HG03060 (cell line): ENCODE measurements around the gene DOCK1.

Source experiments
- ATAC-seq: cut with Tn5 transposase; IDR thresholded peaks from one replicate; pipeline ENCODE4 v1.9.1; 2021; ENCODE audit warnings: low read depth, moderate number of reproducible peaks; ENCODE audit not compliant: unreplicated experiment

The DOCK1 gene

GRCh38 chr10:127067542-127068194, 162.4 kb downstream of the DOCK1 start:
- ATAC-seq: no peak

GRCh38 chr10:127068485-127068884, 163.3 kb downstream of the DOCK1 start:
- ATAC-seq: no peak

DNA sequence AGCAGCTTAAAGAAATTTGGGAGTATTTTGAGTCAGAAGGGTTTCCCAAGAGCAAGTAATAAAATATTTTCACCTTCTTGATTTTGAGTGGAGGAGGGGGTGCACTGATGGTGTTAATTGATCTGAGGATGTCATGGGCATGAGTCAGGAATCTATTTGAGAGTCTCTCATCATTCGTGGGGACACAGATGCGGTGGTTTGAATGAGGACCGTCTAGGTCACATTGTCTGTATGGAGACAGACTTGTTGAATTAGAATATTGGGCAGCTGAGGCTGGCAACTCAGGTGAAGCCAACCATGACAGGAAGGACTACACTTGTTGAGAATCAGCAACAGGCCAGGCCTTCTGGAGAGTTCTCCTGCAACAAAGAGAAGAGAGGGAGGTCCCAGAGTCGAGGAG, 164.2 kb downstream of the DOCK1 start:
- no peak for ATAC-seq

GRCh38 chr10:127071126-127071525, 165.9 kb downstream of the DOCK1 start:
- ATAC-seq: no peak

DNA sequence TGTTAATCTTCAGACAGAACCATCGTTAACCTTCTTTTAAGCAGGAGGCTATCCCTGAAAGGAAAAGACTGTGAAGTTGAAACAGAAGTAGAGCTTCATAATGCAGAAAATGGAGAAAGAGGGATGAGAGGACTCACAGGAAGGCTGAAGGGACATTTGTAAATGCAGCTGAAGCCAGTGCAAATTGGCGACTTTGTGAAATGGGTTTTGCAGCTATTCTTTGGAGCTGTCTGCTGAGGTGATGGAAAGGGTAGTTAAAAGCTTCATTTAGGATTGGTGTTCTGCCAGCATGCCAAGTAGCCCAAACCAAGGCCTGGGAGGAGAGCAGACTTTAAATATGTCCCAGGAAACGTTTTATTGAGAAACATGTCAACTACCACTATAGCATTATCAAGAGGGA, 168.4 kb downstream of the DOCK1 start:
- ATAC-seq: no peak

GRCh38 chr10:127079392-127079791, 174.2 kb downstream of the DOCK1 start:
- ATAC-seq: no peak

DNA sequence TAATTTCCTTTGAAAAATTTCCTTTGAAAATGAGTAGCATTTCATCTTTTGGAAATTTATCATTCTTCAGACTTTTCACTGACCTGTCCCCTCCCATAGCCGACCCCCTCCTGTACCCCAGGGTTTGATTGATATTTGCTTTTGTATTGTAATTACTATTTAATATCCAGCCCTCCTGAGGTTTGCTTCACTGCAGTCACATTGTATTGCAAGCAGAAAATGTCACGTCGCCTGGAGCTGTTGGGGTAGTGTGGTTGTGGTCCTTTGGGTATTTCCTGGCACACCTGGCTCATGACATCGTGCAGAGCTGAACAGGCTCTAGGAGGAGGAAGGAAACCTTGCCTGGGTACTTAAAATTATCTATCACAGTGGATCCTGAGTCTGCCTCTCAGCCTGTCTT, 175.1 kb downstream of the DOCK1 start:
- ATAC-seq: no peak

- no peak for ATAC-seq
Observed at GRCh38 chr10:127081851-127082345, 176.7 kb downstream of the DOCK1 start.

- ATAC-seq: no peak
Observed at GRCh38 chr10:127082651-127083050, 177.4 kb downstream of the DOCK1 start.

DNA sequence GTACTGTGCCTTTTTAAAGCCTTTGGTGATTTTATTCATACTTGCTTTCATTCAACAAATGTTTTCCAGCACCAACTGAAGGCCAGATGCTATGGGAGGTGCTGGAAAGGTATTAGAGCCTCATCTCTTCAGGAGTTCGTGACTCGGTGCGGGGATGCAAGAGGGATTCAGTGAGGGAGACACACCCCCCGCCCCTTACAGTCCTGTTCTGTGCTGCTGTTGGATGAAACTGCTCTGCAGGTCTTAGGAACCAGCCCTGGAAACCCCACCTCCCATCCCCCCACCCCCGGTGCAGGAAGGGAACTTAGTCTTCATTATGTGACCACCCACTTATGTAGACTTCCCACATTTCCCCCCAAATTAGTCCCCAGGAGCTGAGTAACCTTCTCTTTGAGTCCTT, 180.7 kb downstream of the DOCK1 start:
- ATAC-seq: no peak

DNA sequence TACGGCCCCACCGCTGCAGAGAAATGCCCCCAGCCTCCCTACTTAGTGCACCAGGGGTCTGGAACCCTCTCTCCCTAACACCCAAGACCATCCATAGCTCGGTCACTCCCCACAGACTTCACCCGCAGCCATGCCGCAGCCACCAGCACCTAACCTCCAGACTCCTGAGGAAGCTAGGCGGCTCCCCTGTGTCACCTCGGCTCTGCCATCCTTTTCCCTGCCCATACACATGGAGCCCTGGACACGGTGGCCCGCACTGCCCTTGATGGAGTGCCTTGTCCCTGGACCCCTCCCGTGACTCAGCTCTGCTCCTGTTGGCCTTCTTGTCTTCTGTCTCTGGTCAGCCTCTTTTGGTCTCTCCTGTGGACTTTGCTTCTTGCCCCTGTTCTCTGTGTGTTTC, 183.7 kb downstream of the DOCK1 start:
- ATAC-seq: no peak

- ATAC-seq: no peak
Observed at GRCh38 chr10:127089446-127089845, 184.2 kb downstream of the DOCK1 start.

DNA sequence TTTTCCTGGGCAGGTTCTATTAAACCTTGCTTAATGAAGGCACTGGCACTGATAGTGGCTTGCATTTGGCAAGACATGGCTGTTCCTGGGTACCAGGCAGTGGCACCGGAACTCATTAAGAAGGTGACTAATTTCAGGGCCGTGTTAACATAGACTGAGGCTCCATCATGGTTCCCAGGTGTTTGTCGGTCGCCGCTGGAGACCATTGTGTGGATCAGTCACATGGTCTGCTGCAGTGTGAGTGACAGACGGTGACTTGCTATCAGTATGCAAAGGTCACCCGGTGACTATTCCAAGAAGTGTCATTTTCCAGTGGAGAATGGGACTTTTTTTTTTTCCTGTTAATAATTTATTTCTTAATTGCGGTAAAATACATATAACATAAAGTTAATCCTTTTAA, 184.9 kb downstream of the DOCK1 start:
- no peak for ATAC-seq

GRCh38 chr10:127091354-127091753, 186.1 kb downstream of the DOCK1 start:
- no peak for ATAC-seq

- no peak for ATAC-seq
Observed at GRCh38 chr10:127092916-127093315, 187.7 kb downstream of the DOCK1 start.

- ATAC-seq: no peak
Observed at GRCh38 chr10:127094984-127095383, 189.8 kb downstream of the DOCK1 start.

DNA sequence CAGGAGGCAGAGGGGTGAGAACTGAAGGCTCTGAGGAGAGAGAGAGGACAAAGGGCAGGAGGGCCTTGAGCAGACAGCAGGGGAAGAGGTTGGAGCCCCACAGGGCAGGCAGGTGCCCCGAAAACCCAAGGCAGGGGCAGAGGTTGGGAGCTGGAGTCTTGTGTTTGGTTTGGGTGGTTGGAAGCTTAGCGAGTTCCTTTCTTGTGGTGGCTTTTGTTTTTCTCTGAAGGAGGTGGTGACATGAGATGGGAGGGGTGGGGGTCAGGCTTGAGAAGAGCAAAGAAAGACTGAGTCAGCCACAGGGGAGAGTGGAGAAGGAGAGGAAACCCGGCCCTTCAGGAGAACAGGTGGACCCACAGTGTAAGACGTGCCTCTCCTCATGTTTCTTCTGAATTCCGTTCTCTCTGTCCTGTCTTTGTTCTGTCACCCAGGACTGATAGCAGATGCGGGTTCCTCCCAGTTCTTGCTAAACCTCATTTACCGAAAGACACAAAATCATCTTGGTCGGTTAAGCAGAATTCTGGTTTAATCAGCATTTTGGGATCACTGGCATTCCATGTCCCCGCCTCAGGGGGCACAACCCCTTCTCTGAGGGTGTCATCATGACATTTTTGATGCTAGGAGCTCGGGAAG, 195.9 kb downstream of the DOCK1 start:
- ATAC-seq: no peak

DNA sequence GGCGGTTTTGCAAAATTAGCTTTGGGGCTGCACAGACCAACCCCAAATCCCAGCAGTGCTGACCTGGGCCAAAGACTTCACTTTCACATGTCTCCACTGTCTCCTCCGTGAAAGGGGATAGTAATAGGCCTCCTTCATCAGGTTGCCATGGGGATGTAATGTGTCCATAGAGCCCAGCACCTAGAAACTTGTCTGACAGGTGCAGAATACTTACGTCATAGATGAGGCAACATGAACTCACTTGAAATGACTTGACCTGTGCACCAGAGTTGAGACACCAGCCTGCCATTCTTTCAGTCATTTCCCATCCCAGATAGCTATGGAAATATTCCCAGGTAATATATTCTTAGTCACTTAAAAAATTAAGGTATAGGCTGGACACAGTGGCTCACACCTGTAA, 196.9 kb downstream of the DOCK1 start:
- no peak for ATAC-seq

GRCh38 chr10:127115100-127115499, 209.9 kb downstream of the DOCK1 start:
- no peak for ATAC-seq

DNA sequence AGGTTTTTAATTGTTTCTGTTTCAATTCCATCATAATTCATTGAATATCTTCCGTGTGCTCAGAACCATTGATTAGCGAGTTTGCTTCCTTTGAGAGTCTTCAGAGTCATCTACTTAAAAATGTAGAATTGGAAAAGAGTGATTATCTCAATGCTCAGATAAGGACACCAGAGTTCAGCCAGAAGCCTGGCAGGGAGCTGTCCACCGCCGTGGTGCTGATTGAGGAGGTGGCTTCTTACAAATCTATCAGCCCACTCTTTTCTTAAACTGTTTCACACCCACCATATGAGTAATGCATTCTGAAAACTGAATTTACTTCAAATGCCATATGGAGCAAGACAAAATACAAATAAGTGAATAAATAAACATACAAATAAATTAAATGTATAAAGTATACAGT, 211.9 kb downstream of the DOCK1 start:
- no peak for ATAC-seq

- no peak for ATAC-seq
Observed at GRCh38 chr10:127118034-127118433, 212.8 kb downstream of the DOCK1 start.

- no peak for ATAC-seq
Observed at GRCh38 chr10:127119936-127120335, 214.7 kb downstream of the DOCK1 start.
